Astrocyte (in vitro differentiated cells and primary cell): ENCODE results near the gene PANX3.

Experiments used
- CTCF ChIP-seq: IDR thresholded peaks from 2 replicates; pipeline ENCODE4 v1.5.1; 2011; ENCODE audit warnings: low read depth, mild to moderate bottlenecking, inconsistent platforms, low read length, moderate library complexity; ENCODE audit not compliant: insufficient read depth
- EZH2 ChIP-seq: IDR thresholded peaks from 2 replicates; pipeline ENCODE4 v1.6.1; 2012; ENCODE audit warnings: mild to moderate bottlenecking, low read length, inconsistent platforms; ENCODE audit not compliant: insufficient read depth

DNA sequence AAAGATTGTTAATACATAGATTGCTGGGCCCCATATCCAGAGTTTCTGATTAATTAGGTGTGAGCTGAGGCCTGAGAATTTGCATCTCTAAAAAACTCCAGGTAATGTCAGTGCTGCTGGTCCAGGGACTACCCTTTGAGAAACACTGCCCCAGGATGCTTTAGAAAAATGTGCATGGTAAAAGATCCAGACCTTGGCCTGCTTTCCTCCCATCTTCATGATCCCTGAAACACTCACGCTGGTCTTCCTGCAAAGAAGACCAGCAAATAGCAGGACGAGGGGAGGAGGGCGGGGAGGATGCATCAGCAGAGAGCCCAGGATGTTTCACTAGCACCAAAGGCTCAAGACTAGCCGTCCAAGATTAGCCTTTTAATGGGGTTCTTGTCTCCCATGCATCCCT lies 41.5 kb upstream of the PANX3 start, which contains the start of gene OR8A1:
- no peak for TF ChIP-seq CTCF
- no peak for TF ChIP-seq EZH2
